SK-N-SH (cell line): Measurements from ENCODE around the gene MEI1.

Experiments used
- CTCF ChIP-seq: fragments of 200-600 bp; sonication (generic); IDR thresholded peaks from 2 replicates; pipeline ENCODE4 v1.6.1; 2017; ENCODE audit warnings: antibody characterized with exemption, mild to moderate bottlenecking, moderate library complexity
- EP300 ChIP-seq, 2 experiments: IDR thresholded peaks; 2 replicates each; pipeline versions ENCODE4 v1.4.0 to v1.6.1; 2012; ENCODE audit warnings: borderline replicate concordance in 1 of 2, low read depth in 1 of 2, low read length in 1 of 2
- EZH2phosphoT487 ChIP-seq: fragments of 200-600 bp; sonication (generic); IDR thresholded peaks from 2 replicates; pipeline ENCODE4 v1.6.1; 2017; ENCODE audit warnings: low read depth, mixed run types, mild to moderate bottlenecking, antibody characterized with exemption, moderate library complexity, borderline replicate concordance
- FOXJ3 ChIP-seq: sonication (generic); formaldehyde crosslinking; IDR thresholded peaks from 2 replicates; pipeline ENCODE4 v1.5.1; 2020; ENCODE audit warnings: mild to moderate bottlenecking, missing genetic modification reagents
- MAX ChIP-seq: IDR thresholded peaks from 2 replicates; pipeline ENCODE4 v1.4.0; 2012; ENCODE audit warnings: low read depth
- PBX3 ChIP-seq: IDR thresholded peaks from 2 replicates; pipeline ENCODE4; 2012
- POLR2AphosphoS5 ChIP-seq: IDR thresholded peaks from 2 replicates; pipeline ENCODE4 v1.6.1; 2012; ENCODE audit warnings: low read depth, low read length
- RAD21 ChIP-seq: IDR thresholded peaks from 2 replicates; pipeline ENCODE4 v1.6.1; 2012; ENCODE audit warnings: mild to moderate bottlenecking, low read length
- REST ChIP-seq: IDR thresholded peaks from 2 replicates; pipeline ENCODE4 v1.6.1; 2012; ENCODE audit warnings: mild to moderate bottlenecking, low read depth, low read length, moderate library complexity
- RXRA ChIP-seq: IDR thresholded peaks from 2 replicates; pipeline ENCODE4 v1.4.0; 2012; ENCODE audit warnings: low read depth, mild to moderate bottlenecking, borderline replicate concordance
- SIN3A ChIP-seq: IDR thresholded peaks from 2 replicates; pipeline ENCODE4 v1.6.1; 2012; ENCODE audit warnings: low read depth, mild to moderate bottlenecking, low read length, moderate library complexity, borderline replicate concordance
- TAF1 ChIP-seq: IDR thresholded peaks from 2 replicates; pipeline ENCODE4 v1.6.1; 2012; ENCODE audit warnings: low read depth, mild to moderate bottlenecking, low read length, moderate library complexity, borderline replicate concordance

GRCh38 chr22:41826021-41826420, 126.7 kb downstream of the MEI1 start:
- no peak for TF ChIP-seq CTCF
- no peak for TF ChIP-seq TAF1
- no peak for TF ChIP-seq PBX3
- no peak for TF ChIP-seq FOXJ3 (CRISPR knock-in tag)
- no peak for TF ChIP-seq POLR2AphosphoS5
- TF ChIP-seq REST: no peak
- TF ChIP-seq RAD21: no peak
- TF ChIP-seq EP300 (IDR thresholded peaks at IDR 0.05; ENCODE audit: borderline replicate concordance in 1 of 2, low read depth in 1 of 2, low read length in 1 of 2): no peak
- TF ChIP-seq SIN3A: no peak
- no peak for TF ChIP-seq MAX
- no peak for TF ChIP-seq RXRA
- no peak for TF ChIP-seq EZH2phosphoT487
